ENCODE results near the gene PNPLA5.

The PNPLA5 gene

DNA sequence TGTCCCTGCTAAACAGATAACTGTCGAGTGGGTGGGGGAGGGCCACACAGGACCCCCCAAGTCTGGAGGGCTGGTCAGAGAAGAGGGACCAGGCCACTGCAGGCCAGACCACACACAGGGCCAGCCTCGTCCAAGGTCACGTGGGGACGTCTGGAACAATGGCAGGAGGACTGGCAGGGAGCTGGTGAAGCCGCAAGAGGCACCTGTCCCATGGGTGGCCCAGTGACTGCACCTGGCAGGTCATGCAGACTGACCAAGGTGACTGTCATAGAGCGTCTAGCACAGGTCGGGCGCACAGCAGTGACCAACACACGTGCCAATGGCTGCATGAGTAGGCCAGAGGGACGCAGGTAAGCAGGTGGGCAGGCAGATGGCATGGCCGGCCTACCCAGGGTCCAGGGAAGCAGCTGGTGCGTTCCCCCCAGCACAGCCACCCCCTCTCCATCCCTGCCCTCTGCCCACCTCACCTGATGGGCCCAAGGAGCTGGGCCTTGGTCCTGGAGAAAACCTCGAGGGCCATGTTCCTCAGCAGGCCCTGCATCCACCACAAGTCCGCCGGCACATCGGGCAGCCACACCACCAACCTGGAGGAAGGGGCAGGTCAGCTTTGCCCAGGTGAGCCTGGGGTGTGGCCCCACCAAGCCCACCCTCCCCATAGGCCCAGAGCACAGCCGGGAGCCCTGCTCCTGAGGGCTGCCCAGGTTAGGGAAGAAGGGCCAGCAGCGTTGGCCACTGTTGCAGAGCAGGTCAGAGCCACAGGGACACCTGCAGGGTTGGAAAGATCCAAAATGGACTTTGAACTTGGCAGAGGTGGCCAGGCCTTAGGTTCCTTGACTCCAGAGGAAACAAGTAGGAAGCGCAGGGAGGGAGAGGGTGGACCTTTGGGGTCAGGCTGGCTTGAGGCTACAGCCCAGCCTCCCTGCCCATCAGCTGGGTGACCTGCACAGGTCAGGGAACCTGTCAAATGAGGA lies 10.4 kb downstream of the PNPLA5 start:
- WGBS: 81% methylated on average over 19 of the region's 19 CpGs
- no peak for DNase-seq
- Histone ChIP-seq H3K4me2 (ENCODE audit: low read length, poor library complexity, severe bottlenecking) (no peak overlapping the region), H3K27ac (ENCODE audit: low read length, poor library complexity, severe bottlenecking) (no peak overlapping the region), H2AK5ac (ENCODE audit: low read length, severe bottlenecking) (no peak overlapping the region), H2BK5ac (ENCODE audit: low read depth, low read length, poor library complexity, severe bottlenecking) (no peak overlapping the region), H2BK15ac (ENCODE audit: low read depth, poor library complexity, severe bottlenecking) (no peak overlapping the region), H3K23ac (ENCODE audit: low read length in 2 of 2) (no peak overlapping the region), H3K36me3 (ENCODE audit: control insufficient read depth in 1 of 2, insufficient read depth in 2 of 2, low read depth in 1 of 2, low read length in 2 of 2) (no peaks in the 10 kb centered on the region), H3K4me1 (ENCODE audit: control insufficient read depth, insufficient read depth, low read depth, low read length) (no peaks in the 10 kb centered on the region), H3K9ac (ENCODE audit: low read length) (no peak overlapping the region), H2BK12ac (ENCODE audit: low read length in 2 of 2) (no peak overlapping the region), H3K27me3 (ENCODE audit: control insufficient read depth in 1 of 2, insufficient read depth in 1 of 2, low read length in 2 of 2) (peaks cover 28 to 59% of the 10 kb centered on the region in 2 experiments), H4K8ac (ENCODE audit: low read length) (no peak overlapping the region), H2BK120ac (ENCODE audit: low read depth, low read length) (no peak overlapping the region), H3K4me3 (ENCODE audit: insufficient read depth in 1 of 2, low read depth in 1 of 2, low read length in 2 of 2) (peak overlapping the region in 1 of 2 experiments; percentile 27), H3K14ac (ENCODE audit: low read length in 2 of 2) (no peak overlapping the region), H3K9me3 (ENCODE audit: control insufficient read depth, low read length) (peaks cover 5% of the 10 kb centered on the region), H2AFZ (ENCODE audit: low read depth, low read length) (no peak overlapping the region), H4K91ac (ENCODE audit: low read length) (no peak overlapping the region), H3K18ac (ENCODE audit: low read depth in 1 of 2, low read length in 2 of 2) (no peak overlapping the region), H3K4ac (ENCODE audit: low read depth in 1 of 2, low read length in 2 of 2) (no peak overlapping the region), H3K79me1 (replicated peaks; ENCODE audit: low read length, poor library complexity, severe bottlenecking) (no peaks in the 10 kb centered on the region)

DNA sequence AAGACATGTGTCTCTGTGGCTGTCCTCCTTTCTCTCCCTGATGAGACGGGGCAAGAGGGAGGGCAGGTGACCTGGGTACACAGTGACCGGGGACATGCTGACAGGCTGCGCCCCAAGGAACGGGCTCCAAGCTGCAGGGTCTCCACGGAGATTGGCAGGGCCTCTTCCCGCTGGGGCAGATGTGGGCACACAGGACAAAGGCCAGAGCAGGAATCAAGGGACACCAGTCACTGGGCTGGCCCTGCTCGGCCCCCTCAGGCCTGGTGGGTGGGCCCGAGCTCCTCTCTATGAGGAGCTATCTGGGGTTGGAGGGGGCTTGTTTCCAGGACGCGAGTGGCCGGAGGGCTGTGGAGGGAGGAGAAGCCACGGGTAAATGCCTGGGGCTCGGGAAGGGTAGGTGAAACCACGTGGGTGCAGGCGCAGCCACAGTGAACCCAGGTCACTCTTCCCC lies 11.2 kb downstream of the PNPLA5 start:
- H3K79me1 ChIP-seq (replicated peaks; ENCODE audit: low read length, poor library complexity, severe bottlenecking): no peaks in the 10 kb centered on the region
- no peak overlapping the region for H3K4me3 ChIP-seq (ENCODE audit: insufficient read depth in 1 of 2, low read depth in 1 of 2, low read length in 2 of 2)
- no peak overlapping the region for H2BK12ac ChIP-seq (ENCODE audit: low read length in 2 of 2)
- peaks cover 26 to 57% of the 10 kb centered on the region in 2 experiments for H3K27me3 ChIP-seq (ENCODE audit: control insufficient read depth in 1 of 2, insufficient read depth in 1 of 2, low read length in 2 of 2)
- 81% methylated on average over 15 of the region's 15 CpGs for WGBS
- H4K8ac ChIP-seq (ENCODE audit: low read length): no peak overlapping the region
- peaks cover 5% of the 10 kb centered on the region for H3K9me3 ChIP-seq (ENCODE audit: control insufficient read depth, low read length)
- H2AFZ ChIP-seq (ENCODE audit: low read depth, low read length): no peak overlapping the region
- H3K23ac ChIP-seq (ENCODE audit: low read length in 2 of 2): no peak overlapping the region
- DNase-seq: no peak
- no peak overlapping the region for H2AK5ac ChIP-seq (ENCODE audit: low read length, severe bottlenecking)
- H3K4me1 ChIP-seq (ENCODE audit: control insufficient read depth, insufficient read depth, low read depth, low read length): no peaks in the 10 kb centered on the region
- H2BK5ac ChIP-seq (ENCODE audit: low read depth, low read length, poor library complexity, severe bottlenecking): no peak overlapping the region
- no peak overlapping the region for H3K14ac ChIP-seq (ENCODE audit: low read length in 2 of 2)
- no peak overlapping the region for H2BK120ac ChIP-seq (ENCODE audit: low read depth, low read length)
- H3K9ac ChIP-seq (ENCODE audit: low read length): no peak overlapping the region
- H3K27ac ChIP-seq (ENCODE audit: low read length, poor library complexity, severe bottlenecking): no peak overlapping the region
- H3K18ac ChIP-seq (ENCODE audit: low read depth in 1 of 2, low read length in 2 of 2): no peak overlapping the region
- no peak overlapping the region for H3K4ac ChIP-seq (ENCODE audit: low read depth in 1 of 2, low read length in 2 of 2)
- no peak overlapping the region for H4K91ac ChIP-seq (ENCODE audit: low read length)
- no peaks in the 10 kb centered on the region for H3K36me3 ChIP-seq (ENCODE audit: control insufficient read depth in 1 of 2, insufficient read depth in 2 of 2, low read depth in 1 of 2, low read length in 2 of 2)
- H2BK15ac ChIP-seq (ENCODE audit: low read depth, poor library complexity, severe bottlenecking): no peak overlapping the region
- H3K4me2 ChIP-seq (ENCODE audit: low read length, poor library complexity, severe bottlenecking): no peak overlapping the region

DNA sequence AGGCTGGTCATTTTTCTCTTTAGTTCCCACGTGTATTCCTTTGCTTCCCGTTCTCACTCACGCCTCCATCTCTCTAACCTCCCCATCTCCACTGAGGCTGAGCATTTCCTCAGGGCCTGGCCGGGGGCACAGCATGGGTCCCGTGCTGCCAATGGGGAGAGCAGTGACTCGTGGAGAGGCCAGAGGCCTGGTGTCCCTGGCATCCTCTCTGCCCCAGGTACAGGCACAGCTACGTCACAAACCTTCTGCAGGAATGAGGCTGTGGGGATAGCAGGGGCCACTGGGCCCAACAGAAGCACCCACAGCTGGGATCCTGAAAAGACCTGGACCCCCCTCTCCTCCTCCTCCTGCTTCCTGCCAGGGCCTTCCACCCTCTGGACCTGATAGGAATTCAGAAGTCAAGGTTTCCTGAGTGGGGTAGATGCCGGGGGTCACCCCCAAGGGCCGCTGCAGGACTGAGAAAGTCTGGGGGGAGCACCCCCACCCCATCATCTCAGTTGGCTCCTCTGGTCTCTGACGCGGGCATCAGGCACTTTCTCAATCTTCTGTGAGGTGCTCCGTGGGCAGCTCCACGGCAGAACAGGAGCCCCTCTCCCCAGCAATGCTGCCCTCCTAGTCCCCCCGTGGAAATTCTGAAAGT lies 11.8 kb downstream of the PNPLA5 start:
- Histone ChIP-seq H3K4me1 (ENCODE audit: control insufficient read depth, insufficient read depth, low read depth, low read length) (no peaks in the 10 kb centered on the region), H3K4me2 (ENCODE audit: low read length, poor library complexity, severe bottlenecking) (no peak overlapping the region), H3K4me3 (ENCODE audit: insufficient read depth in 1 of 2, low read depth in 1 of 2, low read length in 2 of 2) (no peak overlapping the region), H3K14ac (ENCODE audit: low read length in 2 of 2) (no peak overlapping the region), H2BK120ac (ENCODE audit: low read depth, low read length) (no peak overlapping the region), H2AK5ac (ENCODE audit: low read length, severe bottlenecking) (no peak overlapping the region), H3K4ac (ENCODE audit: low read depth in 1 of 2, low read length in 2 of 2) (no peak overlapping the region), H2BK5ac (ENCODE audit: low read depth, low read length, poor library complexity, severe bottlenecking) (no peak overlapping the region), H2BK12ac (ENCODE audit: low read length in 2 of 2) (no peak overlapping the region), H3K27ac (ENCODE audit: low read length, poor library complexity, severe bottlenecking) (no peak overlapping the region), H3K9me3 (ENCODE audit: control insufficient read depth, low read length) (peaks cover 5% of the 10 kb centered on the region), H3K79me1 (replicated peaks; ENCODE audit: low read length, poor library complexity, severe bottlenecking) (no peaks in the 10 kb centered on the region), H3K27me3 (ENCODE audit: control insufficient read depth in 1 of 2, insufficient read depth in 1 of 2, low read length in 2 of 2) (peaks cover 26 to 60% of the 10 kb centered on the region in 2 experiments), H3K36me3 (ENCODE audit: control insufficient read depth in 1 of 2, insufficient read depth in 2 of 2, low read depth in 1 of 2, low read length in 2 of 2) (no peaks in the 10 kb centered on the region), H3K23ac (ENCODE audit: low read length in 2 of 2) (no peak overlapping the region), H2BK15ac (ENCODE audit: low read depth, poor library complexity, severe bottlenecking) (no peak overlapping the region), H2AFZ (ENCODE audit: low read depth, low read length) (no peak overlapping the region), H4K91ac (ENCODE audit: low read length) (no peak overlapping the region), H4K8ac (ENCODE audit: low read length) (no peak overlapping the region), H3K9ac (ENCODE audit: low read length) (no peak overlapping the region), H3K18ac (ENCODE audit: low read depth in 1 of 2, low read length in 2 of 2) (no peak overlapping the region)
- no peak for DNase-seq
- 82% methylated on average over 14 of the region's 14 CpGs for WGBS

DNA sequence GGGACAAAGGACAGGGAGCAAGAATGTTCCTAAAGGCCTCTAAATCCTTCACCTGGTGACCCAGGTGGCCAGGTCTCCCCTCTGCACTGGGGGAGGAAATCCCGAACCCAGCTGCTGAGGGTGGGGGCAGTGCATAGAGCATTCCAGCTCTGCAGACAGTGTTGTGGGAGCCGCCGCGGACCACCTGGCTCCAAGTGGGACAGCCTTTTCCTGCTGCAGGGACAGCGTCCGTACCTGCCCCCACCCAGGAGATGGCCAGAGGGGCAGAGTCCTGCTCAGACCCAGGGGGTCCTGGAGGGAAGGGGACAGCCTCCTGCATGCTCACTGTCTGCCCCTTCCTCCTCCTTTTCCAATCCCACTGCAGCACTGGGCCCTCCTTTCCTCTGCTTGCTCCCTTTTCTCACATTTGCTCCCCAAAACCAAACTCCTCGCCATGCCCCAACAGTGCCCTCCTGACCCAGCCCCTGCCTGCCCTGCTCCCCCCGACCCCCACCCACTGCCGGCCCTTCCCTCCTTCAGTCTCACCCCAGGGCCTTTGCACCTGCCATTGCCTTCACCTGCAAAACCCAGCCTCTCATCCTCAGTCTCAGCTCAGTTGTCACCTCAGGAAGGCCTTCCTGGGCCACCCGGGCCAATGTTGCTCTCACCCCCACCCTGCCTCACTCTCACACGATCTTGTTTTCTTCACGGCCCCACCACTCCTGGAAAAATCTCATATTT lies 12.8 kb downstream of the PNPLA5 start:
- H4K91ac ChIP-seq (ENCODE audit: low read length): no peak overlapping the region
- H3K14ac ChIP-seq (ENCODE audit: low read length in 2 of 2): no peak overlapping the region
- no peak overlapping the region for H2BK5ac ChIP-seq (ENCODE audit: low read depth, low read length, poor library complexity, severe bottlenecking)
- no peak overlapping the region for H3K27ac ChIP-seq (ENCODE audit: low read length, poor library complexity, severe bottlenecking)
- no peak overlapping the region for H3K23ac ChIP-seq (ENCODE audit: low read length in 2 of 2)
- no peak overlapping the region for H2AK5ac ChIP-seq (ENCODE audit: low read length, severe bottlenecking)
- H3K79me1 ChIP-seq (replicated peaks; ENCODE audit: low read length, poor library complexity, severe bottlenecking): no peaks in the 10 kb centered on the region
- H2BK12ac ChIP-seq (ENCODE audit: low read length in 2 of 2): no peak overlapping the region
- H2AFZ ChIP-seq (ENCODE audit: low read depth, low read length): no peak overlapping the region
- H3K27me3 ChIP-seq (ENCODE audit: control insufficient read depth in 1 of 2, insufficient read depth in 1 of 2, low read length in 2 of 2): peaks cover 31 to 68% of the 10 kb centered on the region in 2 experiments
- H3K9ac ChIP-seq (ENCODE audit: low read length): no peak overlapping the region
- no peak overlapping the region for H3K4me3 ChIP-seq (ENCODE audit: insufficient read depth in 1 of 2, low read depth in 1 of 2, low read length in 2 of 2)
- no peak overlapping the region for H3K4me2 ChIP-seq (ENCODE audit: low read length, poor library complexity, severe bottlenecking)
- H3K36me3 ChIP-seq (ENCODE audit: control insufficient read depth in 1 of 2, insufficient read depth in 2 of 2, low read depth in 1 of 2, low read length in 2 of 2): no peaks in the 10 kb centered on the region
- H3K4me1 ChIP-seq (ENCODE audit: control insufficient read depth, insufficient read depth, low read depth, low read length): no peaks in the 10 kb centered on the region
- WGBS: 80% methylated on average over 12 of the region's 12 CpGs
- H3K9me3 ChIP-seq (ENCODE audit: control insufficient read depth, low read length): peaks cover 5% of the 10 kb centered on the region
- H2BK15ac ChIP-seq (ENCODE audit: low read depth, poor library complexity, severe bottlenecking): no peak overlapping the region
- no peak overlapping the region for H4K8ac ChIP-seq (ENCODE audit: low read length)
- no peak overlapping the region for H3K4ac ChIP-seq (ENCODE audit: low read depth in 1 of 2, low read length in 2 of 2)
- H3K18ac ChIP-seq (ENCODE audit: low read depth in 1 of 2, low read length in 2 of 2): no peak overlapping the region
- no peak for DNase-seq
- H2BK120ac ChIP-seq (ENCODE audit: low read depth, low read length): no peak overlapping the region
